PC-9 (cell line): ENCODE measurements around the gene TBC1D22A. TPM values are rescaled to one million over a fixed set of nuclear protein-coding genes. Genes with fewer than 3 reads are reported as not detected.

Experiments
- BruUV-seq: library from RNA; stranded (reverse); fragments of 400-500 nt; replicated peaks from 2 replicates; lab custom pipeline; 2021; lab: Mats Ljungman, UMichigan
- CTCF ChIA-PET: fragments of 300-600 bp; sonication (Branson Sonifier 250); formaldehyde crosslinking; loops from one replicate; lab custom pipeline; 2022; ENCODE audit warnings: antibody characterized with exemption; lab: Charles Lee
- POLR2A ChIA-PET: fragments of 300-600 bp; sonication (Branson Sonifier 250); formaldehyde crosslinking; loops from one replicate; lab custom pipeline; 2022; ENCODE audit warnings: antibody characterized with exemption; ENCODE audit not compliant: unreplicated experiment; lab: Charles Lee
- DNase-seq, 2 experiments: peaks; one replicate each; pipeline versions ENCODE4 v3.0.0 to v3.0.0-alpha.2; 2015 to 2022; ENCODE audit warnings: mixed read lengths in 1 of 2
- H2AFZ ChIP-seq: fragments of 200-600 bp; sonication (generic); 2 replicates; pipeline ENCODE4 v1.8.1; 2017; ENCODE audit warnings: antibody characterized with exemption
- H3F3A ChIP-seq: fragments of 200-600 bp; sonication (generic); 2 replicates; pipeline ENCODE4 v1.8.1; 2017; ENCODE audit warnings: antibody characterized with exemption, mild to moderate bottlenecking, low read depth; ENCODE audit not compliant: insufficient read depth
- H3K27ac ChIP-seq: fragments of 200-600 bp; sonication (generic); 2 replicates; pipeline ENCODE4 v1.6.1; 2016; ENCODE audit warnings: mixed run types
- H3K27me3 ChIP-seq: fragments of 200-600 bp; sonication (generic); 2 replicates; pipeline ENCODE4 v1.6.1; 2016; ENCODE audit warnings: low read depth, mixed run types; ENCODE audit not compliant: insufficient read depth
- H3K36me3 ChIP-seq: fragments of 200-600 bp; sonication (generic); 2 replicates; pipeline ENCODE4 v1.6.1; 2016; ENCODE audit warnings: low read depth, mixed run types
- H3K4me1 ChIP-seq: fragments of 200-600 bp; sonication (generic); replicated peaks from 2 replicates; pipeline ENCODE4 v1.6.1; 2016; ENCODE audit warnings: mixed run types; ENCODE audit not compliant: insufficient read depth
- H3K4me2 ChIP-seq: fragments of 200-600 bp; sonication (generic); 2 replicates; pipeline ENCODE4 v1.6.1; 2017; ENCODE audit warnings: mixed run types
- H3K4me3 ChIP-seq: fragments of 200-600 bp; sonication (generic); 2 replicates; pipeline ENCODE4 v1.6.1; 2016; ENCODE audit warnings: mixed run types
- H3K79me2 ChIP-seq: fragments of 200-600 bp; sonication (generic); 2 replicates; pipeline ENCODE4 v1.6.1; 2017; ENCODE audit warnings: low read depth, mixed run types
- H3K9me2 ChIP-seq: fragments of 200-600 bp; sonication (generic); 2 replicates; pipeline ENCODE4 v1.8.1; 2017; ENCODE audit warnings: mild to moderate bottlenecking; ENCODE audit not compliant: insufficient read depth
- H3K9me3 ChIP-seq: fragments of 200-600 bp; sonication (generic); 2 replicates; pipeline ENCODE4 v1.8.1; 2016; ENCODE audit warnings: low read depth; ENCODE audit not compliant: insufficient read depth
- H4K20me1 ChIP-seq: fragments of 200-600 bp; sonication (generic); 2 replicates; pipeline ENCODE4 v1.8.1; 2017; ENCODE audit not compliant: insufficient read depth
- CTCF ChIP-seq: fragments of 200-600 bp; sonication (generic); conservative IDR thresholded peaks from 2 replicates; pipeline ENCODE4 v1.6.1; 2017; ENCODE audit warnings: mixed run types, antibody characterized with exemption, mild to moderate bottlenecking, moderate library complexity
- EZH2 ChIP-seq: fragments of 200-600 bp; sonication (generic); IDR thresholded peaks from 2 replicates; pipeline ENCODE4 v1.8.0; 2017; ENCODE audit warnings: antibody characterized with exemption, low read depth
- intact Hi-C: fragments of 100-400 bp; cut with micrococcal nuclease; formaldehyde crosslinking; loops from one replicate; pipeline ENCODE4 v1.10.0; 2022; ENCODE audit not compliant: unreplicated experiment
- total RNA-seq: library from RNA; stranded (reverse); gene quantifications from 2 replicates; pipeline ENCODE4 v1.2.3, GENCODE V29; 2021

The TBC1D22A gene
- total RNA-seq, 1 experiment from 2014 or later = 40.3 TPM

DNA sequence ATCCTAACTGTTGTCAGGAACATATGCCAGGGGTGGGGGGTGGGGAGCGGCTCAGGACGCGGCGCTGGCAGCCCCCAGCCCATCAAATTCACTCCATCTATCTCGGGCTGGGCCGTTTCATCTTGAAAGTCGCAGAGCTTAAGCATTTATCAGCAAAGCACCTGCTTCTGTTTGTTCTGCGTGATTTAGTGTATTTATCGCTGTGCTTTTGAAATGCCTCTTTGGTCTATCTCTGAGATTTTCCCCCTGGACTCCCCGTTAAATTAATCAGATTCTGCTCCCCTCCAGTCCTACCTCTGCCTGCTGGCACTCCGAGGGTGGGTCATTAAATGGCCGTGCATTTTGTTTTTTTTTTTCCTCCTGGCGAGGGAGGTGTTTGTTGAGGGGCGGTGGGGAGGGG is 446.2 kb downstream of the TBC1D22A start:
- Histone ChIP-seq H3K4me2 (no peak overlapping the region), H3K79me2 (no peaks in the 10 kb centered on the region), H3K27me3 (peaks cover 53% of the 10 kb centered on the region), H3K27ac (no peak overlapping the region), H3K9me2 (no peaks in the 10 kb centered on the region), H3K4me1 (no peaks in the 10 kb centered on the region), H3F3A (no peaks in the 10 kb centered on the region), H3K9me3 (no peaks in the 10 kb centered on the region), H2AFZ (no peak overlapping the region), H4K20me1 (0 out of 2 replicates have a peak, but pooled peaks cover 3% of the 10 kb centered on the region), H3K4me3 (no peak overlapping the region), H3K36me3 (no peaks in the 10 kb centered on the region)
- TF ChIP-seq CTCF = no peak
- no peak for TF ChIP-seq EZH2
- intact Hi-C loops = no loop called here
- DNase-seq = no peak
- POLR2A ChIA-PET = no interaction called here
- CTCF ChIA-PET = no interaction called here
- BruUV-seq = no TSS peak

GRCh38 chr22:47209040-47209514 is 446.6 kb downstream of the TBC1D22A start:
- intact Hi-C loops = no loop called here
- no peak for DNase-seq
- TF ChIP-seq EZH2 = no peak
- no peak for TF ChIP-seq CTCF
- Histone ChIP-seq H3K79me2 (no peaks in the 10 kb centered on the region), H3K9me2 (no peaks in the 10 kb centered on the region), H3K4me2 (no peak overlapping the region), H3K4me1 (no peaks in the 10 kb centered on the region), H3K9me3 (no peaks in the 10 kb centered on the region), H3K27me3 (peaks cover 50% of the 10 kb centered on the region), H4K20me1 (0 out of 2 replicates have a peak, but pooled peaks cover 3% of the 10 kb centered on the region), H3K27ac (no peak overlapping the region), H2AFZ (no peak overlapping the region), H3K4me3 (no peak overlapping the region), H3K36me3 (no peaks in the 10 kb centered on the region), H3F3A (no peaks in the 10 kb centered on the region)
- ChIA-PET CTCF (no interaction called here), POLR2A (no interaction called here)
- no TSS peak for BruUV-seq

DNA sequence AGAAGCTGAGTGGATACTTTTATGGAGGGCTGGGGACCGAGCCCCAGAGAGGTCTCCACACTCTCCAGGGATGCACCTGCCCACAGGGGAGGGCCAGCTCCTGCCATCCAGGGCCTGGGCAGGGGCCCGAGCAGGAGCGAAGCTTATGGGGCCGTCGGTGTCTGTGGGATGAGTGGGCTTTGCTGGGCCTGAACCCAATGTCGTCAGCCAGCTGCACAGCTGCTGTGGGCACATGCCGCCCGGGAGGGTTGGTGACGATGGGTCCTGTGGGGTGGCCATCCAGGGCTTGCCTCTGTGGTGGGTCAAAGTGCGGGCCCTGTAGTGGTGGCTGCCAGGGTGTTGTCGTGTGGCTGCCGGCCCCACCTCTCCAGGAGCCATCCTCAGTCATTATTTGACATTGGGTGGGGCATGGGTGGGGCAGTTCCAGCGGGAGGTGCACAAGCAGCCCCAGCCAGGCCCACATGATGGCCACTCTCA is 447.1 kb downstream of the TBC1D22A start:
- Histone ChIP-seq H4K20me1 (0 out of 2 replicates have a peak, but pooled peaks cover under 1% of the 10 kb centered on the region), H3K4me2 (no peak overlapping the region), H3K27me3 (peaks cover 50% of the 10 kb centered on the region), H3K79me2 (no peaks in the 10 kb centered on the region), H3K36me3 (no peaks in the 10 kb centered on the region), H3K4me1 (no peaks in the 10 kb centered on the region), H2AFZ (no peak overlapping the region), H3K27ac (no peak overlapping the region), H3K4me3 (no peak overlapping the region), H3K9me2 (no peaks in the 10 kb centered on the region), H3K9me3 (no peaks in the 10 kb centered on the region), H3F3A (no peaks in the 10 kb centered on the region)
- ChIA-PET POLR2A (no interaction called here), CTCF (no interaction called here)
- intact Hi-C loops = no loop called here
- no TSS peak for BruUV-seq
- TF ChIP-seq CTCF = no peak
- no peak for TF ChIP-seq EZH2
- no peak for DNase-seq
